ENCODE results near the gene GPC5. TPM values are rescaled to one million over a fixed set of nuclear protein-coding genes. Genes with fewer than 3 reads are reported as not detected.

GPC5 gene
- total RNA-seq, 2 experiments from 2014 or later, result 2.4 TPM; not detected in 1

- Histone ChIP-seq H3K9me3 (ENCODE audit: low read length) (no peaks in the 10 kb centered on the region), H3K4me1 (ENCODE audit: insufficient read depth, low read length, poor library complexity, severe bottlenecking) (no peaks in the 10 kb centered on the region), H3K9me2 (ENCODE audit: insufficient read depth, low read length) (no peaks in the 10 kb centered on the region), H4K20me1 (ENCODE audit: insufficient read depth, low read length) (no peaks in the 10 kb centered on the region), H3K27ac (ENCODE audit: low read depth, low read length, poor library complexity, severe bottlenecking) (no peak overlapping the region), H3K4me3 (ENCODE audit: low read depth, low read length, poor library complexity, severe bottlenecking) (no peak overlapping the region), H3K36me3 (ENCODE audit: insufficient read depth, low read length) (no peaks in the 10 kb centered on the region), H3K4me2 (ENCODE audit: low read length) (no peak overlapping the region), H3K79me2 (ENCODE audit: insufficient read depth, low read depth, low read length) (no peaks in the 10 kb centered on the region), H2AFZ (ENCODE audit: low read length) (no peak overlapping the region)
- DNase-seq (ENCODE audit: low spot score), result no peak
- CTCF ChIA-PET (ENCODE audit: unreplicated experiment), result interaction anchor here (0.5 kb wide), 1 partner anchor 8 kb away, joined by 3 read pairs; no protein-coding TSS in a partner anchor
- intact Hi-C loops (cut with micrococcal nuclease; ENCODE audit: unreplicated experiment), result no loop called here
- no peak for TF ChIP-seq EZH2phosphoT487 (IDR thresholded peaks at IDR 0.05; ENCODE audit: borderline replicate concordance, low read depth, low read length)
- TF ChIP-seq, protein P1, sequence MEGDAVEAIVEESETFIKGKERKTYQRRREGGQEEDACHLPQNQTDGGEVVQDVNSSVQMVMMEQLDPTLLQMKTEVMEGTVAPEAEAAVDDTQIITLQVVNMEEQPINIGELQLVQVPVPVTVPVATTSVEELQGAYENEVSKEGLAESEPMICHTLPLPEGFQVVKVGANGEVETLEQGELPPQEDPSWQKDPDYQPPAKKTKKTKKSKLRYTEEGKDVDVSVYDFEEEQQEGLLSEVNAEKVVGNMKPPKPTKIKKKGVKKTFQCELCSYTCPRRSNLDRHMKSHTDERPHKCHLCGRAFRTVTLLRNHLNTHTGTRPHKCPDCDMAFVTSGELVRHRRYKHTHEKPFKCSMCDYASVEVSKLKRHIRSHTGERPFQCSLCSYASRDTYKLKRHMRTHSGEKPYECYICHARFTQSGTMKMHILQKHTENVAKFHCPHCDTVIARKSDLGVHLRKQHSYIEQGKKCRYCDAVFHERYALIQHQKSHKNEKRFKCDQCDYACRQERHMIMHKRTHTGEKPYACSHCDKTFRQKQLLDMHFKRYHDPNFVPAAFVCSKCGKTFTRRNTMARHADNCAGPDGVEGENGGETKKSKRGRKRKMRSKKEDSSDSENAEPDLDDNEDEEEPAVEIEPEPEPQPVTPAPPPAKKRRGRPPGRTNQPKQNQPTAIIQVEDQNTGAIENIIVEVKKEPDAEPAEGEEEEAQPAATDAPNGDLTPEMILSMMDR (conservative IDR thresholded peaks at IDR 0.05; ENCODE audit: low read length), result no peak
- POLR2A ChIA-PET, result interaction anchor here (0.7 to 1.7 kb wide), 7 partner anchors 9 to 65 kb away, joined by 3 to 8 read pairs (median 3); no protein-coding TSS in a partner anchor
- no TSS peak for BruUV-seq (replicated peaks)
Measured at GRCh38 chr13:91709180-91709579, 310.8 kb downstream of the GPC5 start.

DNA sequence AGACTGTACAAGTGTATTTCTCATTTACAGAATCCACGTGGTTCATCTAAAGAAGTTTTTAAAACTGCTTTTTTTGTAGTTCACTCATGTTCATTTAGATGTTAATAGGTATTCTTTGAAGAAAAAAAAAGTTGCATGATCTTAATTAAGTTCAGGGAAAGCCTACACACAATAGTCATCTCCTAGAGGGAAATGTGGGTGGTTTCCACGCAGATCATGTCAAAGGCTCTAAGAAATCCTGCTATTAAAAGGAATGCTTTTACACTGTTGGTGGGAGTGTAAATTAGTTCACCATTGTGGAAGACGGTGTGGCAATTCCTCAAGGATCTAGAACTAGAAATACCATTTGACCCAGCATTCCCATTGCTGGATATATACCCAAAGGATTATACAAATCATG, 312.3 kb downstream of the GPC5 start:
- Histone ChIP-seq H3K79me2 (ENCODE audit: insufficient read depth, low read depth, low read length) (no peaks in the 10 kb centered on the region), H3K4me2 (ENCODE audit: low read length) (no peak overlapping the region), H3K9me3 (ENCODE audit: low read length) (no peaks in the 10 kb centered on the region), H3K9me2 (ENCODE audit: insufficient read depth, low read length) (no peaks in the 10 kb centered on the region), H4K20me1 (ENCODE audit: insufficient read depth, low read length) (no peaks in the 10 kb centered on the region), H3K4me3 (ENCODE audit: low read depth, low read length, poor library complexity, severe bottlenecking) (no peak overlapping the region), H2AFZ (ENCODE audit: low read length) (no peak overlapping the region), H3K4me1 (ENCODE audit: insufficient read depth, low read length, poor library complexity, severe bottlenecking) (no peaks in the 10 kb centered on the region), H3K36me3 (ENCODE audit: insufficient read depth, low read length) (no peaks in the 10 kb centered on the region), H3K27ac (ENCODE audit: low read depth, low read length, poor library complexity, severe bottlenecking) (no peak overlapping the region)
- no TSS peak for BruUV-seq (replicated peaks)
- no peak for TF ChIP-seq EZH2phosphoT487 (IDR thresholded peaks at IDR 0.05; ENCODE audit: borderline replicate concordance, low read depth, low read length)
- TF ChIP-seq, protein P1 (conservative IDR thresholded peaks at IDR 0.05; ENCODE audit: low read length), result no peak
- ChIA-PET POLR2A (interaction anchor here (0.5 kb wide), 1 partner anchor 627 kb away, joined by 3 read pairs; no protein-coding TSS in a partner anchor), CTCF (ENCODE audit: unreplicated experiment) (interaction anchor here (1.0 kb wide), 1 partner anchor 30 kb away, joined by 3 read pairs; no protein-coding TSS in a partner anchor)
- intact Hi-C loops (cut with micrococcal nuclease; ENCODE audit: unreplicated experiment), result no loop called here
- no peak for DNase-seq (ENCODE audit: low spot score)

GRCh38 chr13:91714855-91715254, 316.4 kb downstream of the GPC5 start:
- no peaks in the 10 kb centered on the region for H3K9me2 ChIP-seq (ENCODE audit: insufficient read depth, low read length)
- H3K27ac ChIP-seq (ENCODE audit: low read depth, low read length, poor library complexity, severe bottlenecking), result no peak overlapping the region
- H3K79me2 ChIP-seq (ENCODE audit: insufficient read depth, low read depth, low read length), result no peaks in the 10 kb centered on the region
- no TSS peak for BruUV-seq (replicated peaks)
- no peak for DNase-seq (ENCODE audit: low spot score)
- H3K4me2 ChIP-seq (ENCODE audit: low read length), result no peak overlapping the region
- H3K36me3 ChIP-seq (ENCODE audit: insufficient read depth, low read length), result no peaks in the 10 kb centered on the region
- TF ChIP-seq EZH2phosphoT487 (IDR thresholded peaks at IDR 0.05; ENCODE audit: borderline replicate concordance, low read depth, low read length), result no peak
- TF ChIP-seq, protein P1 (conservative IDR thresholded peaks at IDR 0.05; ENCODE audit: low read length), result no peak
- ChIA-PET POLR2A (interaction anchor here (0.5 to 1.1 kb wide), 8 partner anchors 10 to 1089 kb away, joined by 3 to 5 read pairs (median 3); no protein-coding TSS in a partner anchor), CTCF (ENCODE audit: unreplicated experiment) (no interaction called here)
- H2AFZ ChIP-seq (ENCODE audit: low read length), result no peak overlapping the region
- intact Hi-C loops (cut with micrococcal nuclease; ENCODE audit: unreplicated experiment), result no loop called here
- H4K20me1 ChIP-seq (ENCODE audit: insufficient read depth, low read length), result no peaks in the 10 kb centered on the region
- no peak overlapping the region for H3K4me3 ChIP-seq (ENCODE audit: low read depth, low read length, poor library complexity, severe bottlenecking)
- no peaks in the 10 kb centered on the region for H3K4me1 ChIP-seq (ENCODE audit: insufficient read depth, low read length, poor library complexity, severe bottlenecking)
- H3K9me3 ChIP-seq (ENCODE audit: low read length), result no peaks in the 10 kb centered on the region

All from OCI-LY7 (cell line).